ENCODE data around the gene RECQL. TPM values are rescaled to one million over a fixed set of nuclear protein-coding genes. Genes with fewer than 3 reads are reported as not detected.

Gene RECQL
- total and polyA plus RNA-seq, 2 of the 8 experiments (the other 6 are each of a cell fraction or from before 2014, with no cell fraction given) = 8.1 to 40.3 TPM

GRCh38 chr12:21483531-21483930 is 17.9 kb downstream of the RECQL start:
- FAIRE-seq (no peak), DNase-seq (ENCODE audit: low read depth in 1 of 2, low spot score in 2 of 2) (no peak)
- Histone ChIP-seq H4K8ac (ENCODE audit: extremely low read depth, insufficient read depth, low read length) (no peak overlapping the region), H3K79me2 (ENCODE audit: control insufficient read depth in 1 of 2, insufficient read depth in 2 of 2, low read length in 2 of 2) (no peaks in the 10 kb centered on the region), H2BK20ac (ENCODE audit: low read length) (no peak overlapping the region), H3K4me1 (replicated peaks in 1 of 4; ENCODE audit: control insufficient read depth in 3 of 4, insufficient read depth in 4 of 4, low read length in 3 of 4) (no peaks in the 10 kb centered on the region), H3K23ac (ENCODE audit: insufficient read length) (no peak overlapping the region), H4K20me1 (replicated peaks in 1 of 2; ENCODE audit: control insufficient read depth in 1 of 2, insufficient read depth in 2 of 2, low read length in 2 of 2) (peaks cover 0 to 2% of the 10 kb centered on the region in 2 experiments), H2AK5ac (ENCODE audit: low read depth, low read length) (no peak overlapping the region), H3K14ac (ENCODE audit: insufficient read length) (no peak overlapping the region), H3K56ac (replicated peaks; ENCODE audit: insufficient read length, low read depth, low read length) (no peak overlapping the region), H3K27me3 (replicated peaks in 1 of 4; ENCODE audit: control insufficient read depth in 3 of 4, extremely low read depth in 1 of 4, insufficient read depth in 3 of 4, low read length in 3 of 4) (no peaks in the 10 kb centered on the region), H4K91ac (replicated peaks; ENCODE audit: insufficient read length, low read length) (no peak overlapping the region), H3K4me2 (ENCODE audit: insufficient read depth in 1 of 2, low read depth in 2 of 2, low read length in 2 of 2) (no peak overlapping the region), H3K27ac (ENCODE audit: low read depth, low read length) (no peak overlapping the region), H2BK12ac (ENCODE audit: low read depth, low read length) (no peak overlapping the region), H3K9ac (replicated peaks in 1 of 4; ENCODE audit: extremely low read depth in 1 of 4, low read depth in 3 of 4, low read length in 3 of 4) (no peak overlapping the region), H2BK120ac (replicated peaks; ENCODE audit: low read depth, low read length) (no peak overlapping the region), H3K79me1 (ENCODE audit: low read depth, low read length) (no peaks in the 10 kb centered on the region), H3K4ac (replicated peaks; ENCODE audit: insufficient read length, low read depth, low read length) (no peak overlapping the region), H3K4me3 (ENCODE audit: extremely low read depth in 1 of 4, insufficient read depth in 2 of 4, low read depth in 3 of 4, low read length in 4 of 4) (no peak overlapping the region), H2AFZ (ENCODE audit: low read length) (no peak overlapping the region), H2BK15ac (ENCODE audit: low read length) (no peak overlapping the region), H3K18ac (ENCODE audit: extremely low read depth, low read length) (no peak overlapping the region), H2BK5ac (ENCODE audit: low read depth, low read length) (no peak overlapping the region), H3K36me3 (ENCODE audit: control insufficient read depth in 2 of 4, insufficient read depth in 4 of 4, low read length in 3 of 4) (peaks cover 0 to 30% (median 16%) of the 10 kb centered on the region in 4 experiments; a peak in 7 of 8 replicates), H3K9me3 (ENCODE audit: insufficient read depth in 2 of 2, low read depth in 1 of 2, low read length in 1 of 2) (no peaks in the 10 kb centered on the region), H4K5ac (ENCODE audit: insufficient read length, low read depth, low read length) (no peak overlapping the region), H3K23me2 (ENCODE audit: low read depth, low read length) (no peaks in the 10 kb centered on the region)
- 84% methylated on average over 3 of the region's 3 CpGs; no CpG with 5 or more reads in 1 of the 2 experiments for WGBS, 2 experiments (ENCODE audit: extremely low coverage in 1 of 2, insufficient coverage in 1 of 2, insufficient read length in 1 of 2, insufficient replicate concordance in 2 of 2, low coverage in 1 of 2, low lambda C conversion rate in 2 of 2, missing lambda C conversion rate in 1 of 2)
- ChIA-PET CTCF (ENCODE audit: partially characterized antibody) (interaction anchor here (0.6 to 0.7 kb wide), 2 partner anchors 170 to 1996 kb away, joined by 3 read pairs; no protein-coding TSS in a partner anchor), POLR2A (ENCODE audit: partially characterized antibody) (no interaction called here)
- no peak for TF ChIP-seq GTF2F1 (IDR thresholded peaks at IDR 0.05; ENCODE audit: borderline replicate concordance, low read depth, low read length)
- TF ChIP-seq POU5F1 (IDR thresholded peaks at IDR 0.05; ENCODE audit: low read depth, low read length) = no peak

Data from H1 (cell line).